Mesodermal cell (in vitro differentiated cells): ENCODE data around the gene CCT2.
A peak's percentile ranks its signal among the peaks of the same experiment; 100 is the strongest.

Source experiments
- H3K27ac ChIP-seq: 2 replicates; pipeline ENCODE4 v1.7.0; 2013; ENCODE audit warnings: mild to moderate bottlenecking, low read depth, low read length, moderate library complexity; ENCODE audit not compliant: severe bottlenecking
- H3K36me3 ChIP-seq: 2 replicates; pipeline ENCODE4 v1.7.1; 2013; ENCODE audit warnings: mild to moderate bottlenecking, low read length, moderate library complexity; ENCODE audit not compliant: control insufficient read depth, insufficient read depth
- H3K4me1 ChIP-seq: one replicate; pipeline ENCODE4 v1.7.1; 2013; ENCODE audit warnings: mild to moderate bottlenecking, low read length; ENCODE audit not compliant: insufficient read depth, control insufficient read depth, poor library complexity, severe bottlenecking
- H3K4me3 ChIP-seq: 2 replicates; pipeline ENCODE4 v1.7.0; 2013; ENCODE audit warnings: low read length, control low read depth, mild to moderate bottlenecking; ENCODE audit not compliant: insufficient read depth, poor library complexity, severe bottlenecking; ENCODE audit errors: extremely low read depth
- H3K9me3 ChIP-seq: 2 replicates; pipeline ENCODE4 v1.7.1; 2013; ENCODE audit warnings: mild to moderate bottlenecking, low read length, moderate library complexity; ENCODE audit not compliant: control insufficient read depth
- WGBS, 2 experiments: methylation state at CpG; one replicate each; pipeline ENCODE4 v1.1.5; 2013; ENCODE audit warnings: missing lambda C conversion rate in 2 of 2; ENCODE audit not compliant: insufficient coverage in 2 of 2; 5-methylcytosine and 5-hydroxymethylcytosine counted together

The CCT2 gene

GRCh38 chr12:69563166-69563762 is 22.0 kb upstream of the CCT2 start:
- peaks cover 50% of the 10 kb centered on the region for H3K36me3 ChIP-seq
- no peak overlapping the region for H3K4me3 ChIP-seq
- no peaks in the 10 kb centered on the region for H3K4me1 ChIP-seq
- WGBS, 2 experiments: 90 to 91% methylated on average over 2 of the region's 2 CpGs
- no peak overlapping the region for H3K27ac ChIP-seq
- no peaks in the 10 kb centered on the region for H3K9me3 ChIP-seq

DNA sequence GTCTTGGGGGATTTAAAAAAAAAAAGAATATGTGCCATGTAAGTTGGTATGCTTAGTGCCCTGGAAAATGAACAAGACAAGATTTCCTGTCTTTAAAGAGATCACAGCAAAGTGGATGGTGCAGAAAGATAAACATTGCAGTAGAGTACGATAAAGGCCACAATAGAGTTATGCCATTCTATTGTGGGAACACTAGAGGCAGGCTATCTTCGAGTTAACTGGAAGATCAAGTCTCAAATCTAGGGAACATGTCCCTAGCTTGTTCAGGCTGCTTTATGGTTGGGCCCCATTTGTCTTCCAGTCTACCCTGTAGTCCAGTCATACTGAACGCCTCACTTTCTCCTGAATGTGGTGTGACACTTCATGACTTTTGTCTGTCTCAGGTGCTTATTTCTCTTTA is 18.7 kb upstream of the CCT2 start:
- H3K4me1 ChIP-seq: no peaks in the 10 kb centered on the region
- WGBS, 2 experiments: 89 to 93% methylated on average over 2 to 3 of the region's 3 CpGs
- no peak overlapping the region for H3K4me3 ChIP-seq
- no peaks in the 10 kb centered on the region for H3K9me3 ChIP-seq
- H3K27ac ChIP-seq: no peak overlapping the region
- H3K36me3 ChIP-seq: peaks cover 69% of the 10 kb centered on the region

DNA sequence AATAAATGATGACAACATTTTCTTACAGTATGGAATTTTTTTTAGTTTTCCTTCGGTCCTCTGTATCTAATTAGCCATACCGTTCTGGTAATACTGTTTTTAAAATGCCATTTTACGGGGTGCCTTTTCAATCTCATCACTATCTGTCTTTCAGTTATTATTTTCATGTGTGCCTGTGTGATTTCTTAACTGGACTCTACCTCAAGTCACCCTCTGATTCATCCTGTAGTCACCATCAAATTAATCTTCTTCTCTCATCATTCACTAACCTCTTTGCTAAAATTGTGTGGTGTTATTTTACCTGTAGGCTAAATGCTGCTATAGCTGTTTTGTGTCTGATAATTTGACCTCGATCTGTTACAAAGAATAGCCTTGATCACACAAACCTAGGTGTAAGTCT is 16.0 kb upstream of the CCT2 start:
- 67 to 100% methylated on average over 1 to 2 of the region's 4 CpGs for WGBS, 2 experiments
- Histone ChIP-seq H3K4me3 (no peak overlapping the region), H3K4me1 (no peaks in the 10 kb centered on the region), H3K36me3 (peaks cover 69% of the 10 kb centered on the region), H3K9me3 (no peaks in the 10 kb centered on the region), H3K27ac (no peak overlapping the region)

DNA sequence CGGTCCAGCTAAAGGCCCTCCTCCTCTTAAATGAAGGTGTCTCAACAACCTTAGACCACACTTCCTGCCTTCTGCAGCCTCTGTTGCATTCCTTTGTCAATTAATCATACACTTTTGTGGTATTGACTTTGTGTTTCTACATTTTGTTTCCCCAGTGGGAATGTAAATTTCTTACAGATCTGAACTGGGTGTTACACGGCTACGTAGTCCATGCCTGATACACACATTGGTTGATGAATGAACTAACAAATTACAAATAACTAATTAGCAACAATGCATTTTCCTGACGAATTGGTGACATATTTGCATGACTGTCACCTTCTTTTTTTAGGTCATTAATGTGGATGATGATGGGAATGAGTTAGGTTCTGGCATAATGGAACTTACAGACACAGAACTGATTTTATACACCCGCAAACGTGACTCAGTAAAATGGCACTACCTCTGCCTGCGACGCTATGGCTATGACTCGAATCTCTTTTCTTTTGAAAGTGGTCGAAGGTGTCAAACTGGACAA is 15.2 kb upstream of the CCT2 start:
- Histone ChIP-seq H3K4me3 (no peak overlapping the region), H3K36me3 (peaks cover 70% of the 10 kb centered on the region), H3K9me3 (no peaks in the 10 kb centered on the region), H3K27ac (peak overlapping the region; percentile 11), H3K4me1 (peaks cover 5% of the 10 kb centered on the region)
- WGBS, 2 experiments: 94 to 96% methylated on average over 6 to 7 of the region's 10 CpGs

DNA sequence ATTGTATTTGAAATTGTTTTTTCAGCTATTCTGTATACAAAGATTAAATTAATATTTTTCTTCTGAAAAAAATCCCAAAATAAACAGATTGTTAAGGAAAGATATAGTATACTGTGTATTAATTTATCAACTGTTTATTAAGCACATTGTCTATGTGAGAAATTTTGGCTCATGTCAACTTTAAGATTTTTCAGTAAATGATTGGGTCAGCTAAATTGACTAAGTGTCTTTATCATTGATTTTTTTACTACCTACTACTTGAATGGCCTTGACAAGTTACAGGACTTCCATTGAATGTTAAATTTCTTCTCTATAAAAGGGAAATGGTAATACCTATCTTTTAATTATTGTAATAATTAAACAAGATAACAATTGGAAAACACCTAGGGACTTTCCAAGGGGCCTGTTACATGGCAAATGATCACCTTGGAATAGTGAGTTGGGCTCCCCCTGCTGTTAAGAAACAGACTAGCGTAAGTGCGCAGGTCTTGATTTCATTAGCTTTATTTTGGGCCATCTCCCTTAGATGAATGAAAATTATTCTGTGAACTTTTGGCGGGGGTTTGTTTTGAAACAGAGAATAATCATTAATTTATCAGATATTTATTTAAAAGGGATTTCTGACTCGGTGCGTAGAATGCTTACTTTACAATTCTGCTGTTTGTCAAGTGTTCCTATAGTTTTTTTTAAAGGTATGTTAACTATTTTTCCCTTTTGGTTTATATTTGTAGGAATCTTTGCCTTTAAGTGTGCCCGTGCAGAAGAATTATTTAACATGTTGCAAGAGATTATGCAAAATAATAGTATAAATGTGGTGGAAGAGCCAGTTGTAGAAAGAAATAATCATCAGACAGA is 14.5 kb upstream of the CCT2 start:
- Histone ChIP-seq H3K27ac (no peak overlapping the region), H3K4me1 (peaks cover 9% of the 10 kb centered on the region), H3K36me3 (peaks cover 70% of the 10 kb centered on the region), H3K4me3 (no peak overlapping the region), H3K9me3 (no peaks in the 10 kb centered on the region)
- WGBS, 2 experiments: 10% methylated on average over 2 of the region's 6 CpGs; no CpG with 5 or more reads in 1 of the 2 experiments

GRCh38 chr12:69575346-69575745 is 9.9 kb upstream of the CCT2 start:
- Histone ChIP-seq H3K4me1 (peaks cover 9% of the 10 kb centered on the region), H3K36me3 (peaks cover 39% of the 10 kb centered on the region), H3K27ac (no peak overlapping the region), H3K4me3 (no peak overlapping the region), H3K9me3 (no peaks in the 10 kb centered on the region)
- 100% methylated on average over 1 of the region's 3 CpGs; no CpG with 5 or more reads in 1 of the 2 experiments for WGBS, 2 experiments

DNA sequence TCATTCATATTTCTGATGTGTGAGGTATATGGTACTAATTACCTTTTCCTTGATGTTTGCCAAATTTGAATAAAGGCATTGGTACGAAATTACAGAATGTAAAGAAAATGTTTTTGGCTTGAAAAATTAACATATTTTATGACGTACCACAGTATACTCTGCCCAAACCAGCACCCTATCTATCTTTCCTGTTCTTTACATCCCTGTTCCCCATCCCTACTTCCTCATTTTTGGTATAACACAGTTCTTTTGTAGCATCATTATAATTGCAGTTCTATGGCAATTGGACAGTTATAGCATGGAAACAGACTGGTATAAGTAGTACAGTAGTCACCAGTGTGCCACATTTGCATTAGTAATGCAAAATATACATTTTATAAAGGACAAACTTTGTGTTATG is 7.0 kb upstream of the CCT2 start:
- Histone ChIP-seq H3K4me3 (no peak overlapping the region), H3K36me3 (peaks cover 17% of the 10 kb centered on the region), H3K4me1 (peaks cover 9% of the 10 kb centered on the region), H3K27ac (no peak overlapping the region), H3K9me3 (no peaks in the 10 kb centered on the region)
- WGBS, 2 experiments: no CpG with 5 or more reads among the region's 2 CpGs

DNA sequence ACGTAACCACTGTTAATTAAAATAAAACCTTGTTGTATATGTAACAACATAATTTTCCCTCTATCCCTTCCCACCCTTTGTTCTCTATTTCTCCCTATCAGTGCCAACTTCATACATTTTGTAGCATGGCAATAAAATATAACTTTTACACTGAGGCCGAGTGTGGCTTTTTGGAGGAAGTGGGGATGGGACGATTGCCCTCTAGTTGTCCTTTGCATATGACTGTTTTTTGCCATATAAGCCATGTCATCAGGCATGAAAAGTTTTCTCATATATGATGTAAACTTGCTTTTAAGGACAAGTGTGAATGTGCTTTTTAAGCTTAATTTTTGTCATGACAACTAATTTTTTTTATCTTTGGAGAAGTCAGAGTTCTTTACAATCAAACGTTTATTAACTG is 6.2 kb upstream of the CCT2 start:
- Histone ChIP-seq H3K4me3 (no peak overlapping the region), H3K9me3 (no peaks in the 10 kb centered on the region), H3K36me3 (peaks cover 16% of the 10 kb centered on the region), H3K4me1 (peaks cover 9% of the 10 kb centered on the region), H3K27ac (no peak overlapping the region)
- WGBS, 2 experiments: no CpG with 5 or more reads among the region's 4 CpGs

GRCh38 chr12:69580074-69580473 is 5.2 kb upstream of the CCT2 start:
- Histone ChIP-seq H3K4me1 (peaks cover 7% of the 10 kb centered on the region), H3K27ac (no peak overlapping the region), H3K36me3 (peaks cover 5% of the 10 kb centered on the region), H3K9me3 (no peaks in the 10 kb centered on the region), H3K4me3 (no peak overlapping the region)
- 86 to 100% methylated on average over 1 of the region's 1 CpG for WGBS, 2 experiments

DNA sequence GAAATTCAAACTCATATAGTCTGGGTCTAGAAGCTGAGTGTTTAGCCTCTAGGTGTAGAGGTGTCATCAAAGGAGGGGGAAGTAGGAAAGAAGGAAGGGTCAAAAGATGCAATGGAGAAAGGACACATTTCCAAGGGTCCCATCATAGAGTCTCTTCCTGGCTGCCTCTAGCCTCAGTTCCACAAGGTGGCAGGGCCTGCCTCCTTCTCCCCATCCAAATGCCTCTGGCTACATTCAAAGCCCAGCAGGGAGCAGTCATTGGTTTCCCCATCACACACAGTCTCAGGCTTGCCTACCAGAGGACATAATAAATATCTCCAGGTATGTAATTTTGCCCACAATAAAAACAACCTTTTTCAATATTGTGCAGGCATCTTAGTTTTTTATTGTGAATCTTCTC is 2.1 kb upstream of the CCT2 start:
- peaks cover 22% of the 10 kb centered on the region for H3K36me3 ChIP-seq
- H3K9me3 ChIP-seq: no peaks in the 10 kb centered on the region
- H3K27ac ChIP-seq: no peak overlapping the region
- peaks cover 3% of the 10 kb centered on the region for H3K4me1 ChIP-seq
- no peak overlapping the region for H3K4me3 ChIP-seq

- Histone ChIP-seq H3K36me3 (peaks cover 72% of the 10 kb centered on the region), H3K27ac (no peak overlapping the region), H3K4me1 (peaks cover 3% of the 10 kb centered on the region), H3K4me3 (no peak overlapping the region), H3K9me3 (no peaks in the 10 kb centered on the region)
- 89 to 100% methylated on average over 2 to 3 of the region's 4 CpGs for WGBS, 2 experiments
These were observed 3.3 kb downstream of the CCT2 start for GRCh38 chr12:69588527-69588926.
